ENCODE results near the gene SKAP2. TPM values are rescaled to one million over a fixed set of nuclear protein-coding genes. Genes with fewer than 3 reads are reported as not detected.

SKAP2 gene
- polyA plus RNA-seq, 2 of the 4 experiments (the other 2 are of a cell fraction): 18.7 to 23.0 TPM

GRCh38 chr7:26655781-26656180, 208.6 kb downstream of the SKAP2 start:
- H3K4me2 ChIP-seq: no peak overlapping the region
- no peaks in the 10 kb centered on the region for H3K9me3 ChIP-seq
- H3K27ac ChIP-seq: no peak overlapping the region
- no peaks in the 10 kb centered on the region for H3K4me1 ChIP-seq
- no peak for ATAC-seq
- DNase-seq (ENCODE audit: low read depth in 1 of 2, low spot score in 1 of 2): no peak
- no peak overlapping the region for H3K4me3 ChIP-seq
- TF ChIP-seq MYC (IDR thresholded peaks at IDR 0.05; ENCODE audit: borderline replicate concordance, low read length) (no peak), KDM5A (IDR thresholded peaks at IDR 0.05) (no peak), RARB (CRISPR knock-in tag; IDR thresholded peaks at IDR 0.05) (no peak), MAZ (IDR thresholded peaks at IDR 0.05; ENCODE audit: borderline replicate concordance, low read depth, low read length) (no peak), HEYL (CRISPR knock-in tag; IDR thresholded peaks at IDR 0.05) (no peak), CBX8 (IDR thresholded peaks at IDR 0.05) (no peak), HDAC2 (IDR thresholded peaks at IDR 0.05) (no peak), SREBF2 (IDR thresholded peaks at IDR 0.05) (no peak), JUNB (IDR thresholded peaks at IDR 0.05) (no peak)
- 92% methylated on average over 2 of the region's 2 CpGs for WGBS (ENCODE audit: missing lambda C conversion rate)
- ChIA-PET POLR2A (no interaction called here), CTCF (interaction anchor here (0.9 to 2.0 kb wide), 3 partner anchors 12 to 286 kb away, joined by 4 to 7 read pairs (median 6); no protein-coding TSS in a partner anchor)
- no peak for FAIRE-seq

GRCh38 chr7:26653430-26654399, 210.7 kb downstream of the SKAP2 start:
- WGBS (ENCODE audit: missing lambda C conversion rate): 74% methylated on average over 8 of the region's 8 CpGs
- no peak for DNase-seq (ENCODE audit: low read depth in 1 of 2, low spot score in 1 of 2)
- CTCF ChIA-PET: no interaction called here
- H3K4me1 ChIP-seq: peaks cover 4% of the 10 kb centered on the region; the same call in 1 of the 3 replicates
- no peak for ATAC-seq
- H3K27ac ChIP-seq: no peak overlapping the region
- no peak overlapping the region for H3K4me3 ChIP-seq
- H3K4me2 ChIP-seq: no peak overlapping the region
- FAIRE-seq: no peak
- no peak for TF ChIP-seq FOSB (CRISPR knock-in tag; IDR thresholded peaks at IDR 0.05)
- TF ChIP-seq ZNF302 (CRISPR knock-in tag; IDR thresholded peaks at IDR 0.05): no peak
- no peak for TF ChIP-seq HES2 (IDR thresholded peaks at IDR 0.05)
- no peak for TF ChIP-seq EHF (CRISPR knock-in tag; IDR thresholded peaks at IDR 0.05)
- no peak for TF ChIP-seq TP53 (CRISPR knock-in tag; IDR thresholded peaks at IDR 0.05)
- TF ChIP-seq HMGXB4 (CRISPR knock-in tag; IDR thresholded peaks at IDR 0.05; ENCODE audit: borderline replicate concordance): no peak
- no peak for TF ChIP-seq FOSL2 (IDR thresholded peaks at IDR 0.05)
- no peak for TF ChIP-seq FOSL2 (CRISPR knock-in tag; IDR thresholded peaks at IDR 0.05)
- no peak for TF ChIP-seq MAFK (IDR thresholded peaks at IDR 0.05; ENCODE audit: partially characterized antibody)
- TF ChIP-seq ZC3H11A (IDR thresholded peaks at IDR 0.05): no peak
- TF ChIP-seq PHF8 (IDR thresholded peaks at IDR 0.05; ENCODE audit: borderline replicate concordance, low read depth): no peak
- no peak for TF ChIP-seq USF2 (IDR thresholded peaks at IDR 0.05)
- TF ChIP-seq HDAC2 (IDR thresholded peaks at IDR 0.05): no peak
- no peak for TF ChIP-seq KDM5A (IDR thresholded peaks at IDR 0.05)
- no peak for TF ChIP-seq CTCF (IDR thresholded peaks at IDR 0.05)
- TF ChIP-seq RNF2 (IDR thresholded peaks at IDR 0.05; ENCODE audit: borderline replicate concordance, low read depth): no peak
- no peak for TF ChIP-seq MAZ (IDR thresholded peaks at IDR 0.05; ENCODE audit: borderline replicate concordance, low read depth, low read length)
- POLR2A ChIA-PET: no interaction called here
- no peaks in the 10 kb centered on the region for H3K9me3 ChIP-seq

Data from A549 (cell line).